A673 (cell line): ENCODE results near the gene TACC3.

Experiments used
- CTCF ChIP-seq: fragments of 300-800, 200-600 bp; sonication (generic); conservative IDR thresholded peaks from 2 replicates; pipeline ENCODE4 v1.5.1; 2017; ENCODE audit warnings: low read depth, mild to moderate bottlenecking, antibody characterized with exemption, low read length, moderate library complexity, mixed read lengths
- EZH2 ChIP-seq: fragments of 200-600 bp; sonication (generic); IDR thresholded peaks from 2 replicates; pipeline ENCODE4 v1.6.1; 2017; ENCODE audit warnings: borderline replicate concordance, low read depth, mild to moderate bottlenecking, mixed read lengths, antibody characterized with exemption, low read length; ENCODE audit not compliant: poor library complexity, severe bottlenecking

GRCh38 chr4:1716065-1716945, 5.0 kb upstream of the TACC3 start:
- TF ChIP-seq CTCF: no peak
- no peak for TF ChIP-seq EZH2
